Gastroesophageal sphincter (tissue), 4 donors: ENCODE measurements around the gene C14orf180. TPM values are rescaled to one million over a fixed set of nuclear protein-coding genes. Genes with fewer than 3 reads are reported as not detected.

ENCODE experiments used
- ATAC-seq: fragments of 150-250 bp; one replicate; pipeline ENCODE4 v1.9.1; 2016; ENCODE audit warnings: mild to moderate bottlenecking, moderate library complexity
- H3K27ac ChIP-seq, 4 donors: fragments of 200-600 bp; sonication (generic) in 3 of 4; 1 replicate in 3 of 4; 2 replicates in 1 of 4; pipeline ENCODE4 v1.5.1; 2016 to 2019
- H3K27me3 ChIP-seq: fragments of 200-600 bp; sonication (generic); one replicate; pipeline ENCODE4 v1.5.1; 2019
- H3K36me3 ChIP-seq, 2 donors: fragments of 200-600 bp; sonication (generic); one replicate each; pipeline ENCODE4 v1.5.1; 2019; ENCODE audit warnings: control low read depth in 1 of 2
- H3K4me1 ChIP-seq, 3 donors: fragments of 200-600 bp; sonication (generic); 1 replicate in 2 of 3; 2 replicates in 1 of 3; pipeline ENCODE4 v1.5.1; 2016 to 2019; ENCODE audit warnings: control low read depth in 2 of 3
- H3K4me3 ChIP-seq, 2 donors: fragments of 200-600 bp; sonication (generic); one replicate each; pipeline ENCODE4 v1.5.1; 2019; ENCODE audit warnings: mild to moderate bottlenecking in 1 of 2, moderate library complexity in 1 of 2
- H3K9me3 ChIP-seq, 3 donors: fragments of 200-600 bp; sonication (generic); one replicate each; pipeline ENCODE4 v1.5.1; 2017 to 2019; ENCODE audit warnings: control low read depth in 2 of 3
- EP300 ChIP-seq: sonication (generic); formaldehyde crosslinking; IDR thresholded peaks from one replicate; pipeline ENCODE4 v1.6.1; 2017; ENCODE audit warnings: antibody characterized with exemption, mild to moderate bottlenecking
- POLR2A ChIP-seq, 2 donors: fragments of 450-650 bp; IDR thresholded peaks; one replicate each; pipeline ENCODE4 v1.6.1; 2017; ENCODE audit warnings: antibody characterized with exemption in 2 of 2, mild to moderate bottlenecking in 2 of 2, moderate library complexity in 1 of 2
- POLR2AphosphoS5 ChIP-seq: sonication (generic); formaldehyde crosslinking; IDR thresholded peaks from one replicate; pipeline ENCODE4 v1.6.1; 2017; ENCODE audit warnings: antibody characterized with exemption
- WGBS, 2 donors: methylation state at CpG; one replicate each; pipeline ENCODE4 v1.1.5; 2018; ENCODE audit warnings: low coverage in 1 of 2; 5-methylcytosine and 5-hydroxymethylcytosine counted together
- total RNA-seq, 4 donors: library from RNA; depleted of rRNA; stranded (reverse); fragments of >200 nt; gene quantifications; one replicate each; pipeline ENCODE4 v1.1.0, GENCODE V29; 2016
- TF ChIP-seq, protein P1 (sequence below), 4 experiments: fragments of 200-600 bp in 2 of 4; fragments of 450-650 bp in 2 of 4; sonication (generic) in 1 of 4; IDR thresholded peaks; one replicate each; pipeline ENCODE4 v1.5.1; 2017 to 2019; ENCODE audit warnings: antibody characterized with exemption in 4 of 4, mild to moderate bottlenecking in 2 of 4, moderate library complexity in 2 of 4

The C14orf180 gene
- total RNA-seq, 4 donors from 2014 or later: 0.54 to 0.78 TPM; not detected in 2

GRCh38 chr14:104584557-104584956 is 5.0 kb downstream of the C14orf180 start:
- Histone ChIP-seq H3K36me3 (no peaks in the 10 kb centered on the region), H3K27ac (no peak overlapping the region), H3K4me3 (no peak overlapping the region), H3K27me3 (peaks cover 47% of the 10 kb centered on the region), H3K9me3 (no peaks in the 10 kb centered on the region), H3K4me1 (peaks cover 0 to 37% (median 0%) of the 10 kb centered on the region in 3 donors)
- TF ChIP-seq POLR2AphosphoS5: no peak
- WGBS, 2 donors: no CpG with 5 or more reads among the region's 10 CpGs
- ATAC-seq: no peak

- TF ChIP-seq, protein P1, sequence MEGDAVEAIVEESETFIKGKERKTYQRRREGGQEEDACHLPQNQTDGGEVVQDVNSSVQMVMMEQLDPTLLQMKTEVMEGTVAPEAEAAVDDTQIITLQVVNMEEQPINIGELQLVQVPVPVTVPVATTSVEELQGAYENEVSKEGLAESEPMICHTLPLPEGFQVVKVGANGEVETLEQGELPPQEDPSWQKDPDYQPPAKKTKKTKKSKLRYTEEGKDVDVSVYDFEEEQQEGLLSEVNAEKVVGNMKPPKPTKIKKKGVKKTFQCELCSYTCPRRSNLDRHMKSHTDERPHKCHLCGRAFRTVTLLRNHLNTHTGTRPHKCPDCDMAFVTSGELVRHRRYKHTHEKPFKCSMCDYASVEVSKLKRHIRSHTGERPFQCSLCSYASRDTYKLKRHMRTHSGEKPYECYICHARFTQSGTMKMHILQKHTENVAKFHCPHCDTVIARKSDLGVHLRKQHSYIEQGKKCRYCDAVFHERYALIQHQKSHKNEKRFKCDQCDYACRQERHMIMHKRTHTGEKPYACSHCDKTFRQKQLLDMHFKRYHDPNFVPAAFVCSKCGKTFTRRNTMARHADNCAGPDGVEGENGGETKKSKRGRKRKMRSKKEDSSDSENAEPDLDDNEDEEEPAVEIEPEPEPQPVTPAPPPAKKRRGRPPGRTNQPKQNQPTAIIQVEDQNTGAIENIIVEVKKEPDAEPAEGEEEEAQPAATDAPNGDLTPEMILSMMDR (IDR thresholded peaks at IDR 0.05): no peak
- no peak for TF ChIP-seq POLR2A (IDR thresholded peaks at IDR 0.05)
- no peak for TF ChIP-seq POLR2AphosphoS5
- TF ChIP-seq EP300: no peak
- H3K9me3 ChIP-seq: no peaks in the 10 kb centered on the region
- no peaks in the 10 kb centered on the region for H3K36me3 ChIP-seq
- H3K4me1 ChIP-seq: peaks cover 0 to 21% (median 0%) of the 10 kb centered on the region in 3 donors
- H3K27ac ChIP-seq: no peak overlapping the region
- WGBS, 2 donors: 68 to 82% methylated on average over 9 to 15 of the region's 24 CpGs
- ATAC-seq: no peak
- peaks cover 43% of the 10 kb centered on the region for H3K27me3 ChIP-seq
- no peak overlapping the region for H3K4me3 ChIP-seq
Measured at GRCh38 chr14:104585966-104586697, 6.6 kb downstream of the C14orf180 start.

- WGBS, 2 donors: no CpG with 5 or more reads among the region's 19 CpGs
- peaks cover 0 to 12% (median 0%) of the 10 kb centered on the region in 3 donors for H3K4me1 ChIP-seq
- no peak overlapping the region for H3K4me3 ChIP-seq
- H3K27me3 ChIP-seq: peaks cover 52% of the 10 kb centered on the region
- H3K27ac ChIP-seq: no peak overlapping the region
- no peaks in the 10 kb centered on the region for H3K36me3 ChIP-seq
- no peaks in the 10 kb centered on the region for H3K9me3 ChIP-seq
- no peak for ATAC-seq
- TF ChIP-seq, protein P1 (IDR thresholded peaks at IDR 0.05): no peak
- TF ChIP-seq POLR2A (IDR thresholded peaks at IDR 0.05) (no peak), EP300 (no peak), POLR2AphosphoS5 (no peak)
Measured at GRCh38 chr14:104586832-104587620, 7.5 kb downstream of the C14orf180 start.

DNA sequence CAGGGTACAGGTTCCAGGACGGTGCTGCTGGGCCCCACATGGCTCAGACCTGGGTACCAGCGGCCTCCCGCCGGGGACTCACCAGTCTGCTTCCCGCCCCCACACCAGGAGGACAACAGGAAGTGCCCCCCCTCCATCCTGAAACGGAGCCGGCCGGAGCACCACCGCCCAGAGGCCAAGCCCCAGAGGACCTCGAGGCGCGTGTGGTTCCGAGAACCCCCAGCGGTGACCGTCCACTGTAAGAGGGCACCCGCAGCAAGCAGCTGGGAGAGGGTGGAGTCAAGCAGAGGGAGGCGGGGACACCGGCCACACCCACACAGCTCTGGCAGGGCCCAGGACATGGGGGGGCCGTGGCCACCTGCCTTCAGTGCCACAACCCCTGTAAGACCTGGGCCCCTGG is 8.1 kb downstream of the C14orf180 start:
- H3K4me3 ChIP-seq: no peak overlapping the region
- H3K36me3 ChIP-seq: no peaks in the 10 kb centered on the region
- H3K27me3 ChIP-seq: peaks cover 53% of the 10 kb centered on the region
- TF ChIP-seq POLR2AphosphoS5 (no peak), POLR2A (IDR thresholded peaks at IDR 0.05) (no peak), EP300 (no peak)
- TF ChIP-seq, protein P1 (IDR thresholded peaks at IDR 0.05): no peak
- no peak overlapping the region for H3K27ac ChIP-seq
- no peak for ATAC-seq
- 60% methylated on average over 1 of the region's 19 CpGs; no CpG with 5 or more reads in 1 of the 2 donors for WGBS, 2 donors
- H3K4me1 ChIP-seq: peaks cover 0 to 6% (median 0%) of the 10 kb centered on the region in 3 donors
- H3K9me3 ChIP-seq: no peaks in the 10 kb centered on the region

- Histone ChIP-seq H3K4me1 (peaks cover 0 to under 1% (median 0%) of the 10 kb centered on the region in 3 donors), H3K36me3 (no peaks in the 10 kb centered on the region), H3K27me3 (peaks cover 58% of the 10 kb centered on the region), H3K27ac (no peak overlapping the region), H3K9me3 (no peaks in the 10 kb centered on the region), H3K4me3 (no peak overlapping the region)
- no peak for TF ChIP-seq POLR2A (IDR thresholded peaks at IDR 0.05)
- no peak for TF ChIP-seq EP300
- TF ChIP-seq POLR2AphosphoS5: no peak
- TF ChIP-seq, protein P1 (IDR thresholded peaks at IDR 0.05): no peak
- 50 to 81% methylated on average over 2 to 5 of the region's 38 CpGs for WGBS, 2 donors
- ATAC-seq: no peak
Measured at GRCh38 chr14:104588066-104588857, 8.7 kb downstream of the C14orf180 start.
